Smooth muscle cell (in vitro differentiated cells): Measurements from ENCODE around the gene NMRK2. TPM values are rescaled to one million over a fixed set of nuclear protein-coding genes. Genes with fewer than 3 reads are reported as not detected.
"Not testable (repeated sequence)": the region's sequence is repeated elsewhere in the genome, so short reads cannot be mapped to it uniquely, and the experiment has no call there.

ENCODE experiments used
- DNase-seq: peaks from one replicate; lab custom pipeline; 2025; ENCODE audit not compliant: unreplicated experiment; lab: John Stamatoyannopoulos, UW
- H2AFZ ChIP-seq: fragments of 200-600 bp; sonication (generic); 2 replicates; pipeline ENCODE4 v1.6.0; 2016; ENCODE audit warnings: antibody characterized with exemption, low read depth, mild to moderate bottlenecking
- H3F3A ChIP-seq: fragments of 200-600 bp; sonication (generic); 2 replicates; pipeline ENCODE4 v1.6.0; 2017; ENCODE audit warnings: antibody characterized with exemption, low read depth
- H3K27ac ChIP-seq: fragments of 200-600 bp; sonication (generic); 2 replicates; pipeline ENCODE4 v1.5.1; 2016; ENCODE audit warnings: low read depth, mild to moderate bottlenecking
- H3K27me3 ChIP-seq: fragments of 200-600 bp; sonication (generic); 2 replicates; pipeline ENCODE4 v1.6.1; 2016; ENCODE audit warnings: low read depth, mild to moderate bottlenecking
- H3K36me3 ChIP-seq: fragments of 200-600 bp; sonication (generic); 2 replicates; pipeline ENCODE4 v1.5.1; 2016; ENCODE audit warnings: low read depth
- H3K4me1 ChIP-seq: fragments of 200-600 bp; sonication (generic); 2 replicates; pipeline ENCODE4 v1.5.1; 2016; ENCODE audit warnings: low read depth
- H3K4me2 ChIP-seq: fragments of 200-600 bp; sonication (generic); 2 replicates; pipeline ENCODE4 v1.6.0; 2016; ENCODE audit warnings: mild to moderate bottlenecking
- H3K4me3 ChIP-seq: fragments of 200-600 bp; sonication (generic); 2 replicates; pipeline ENCODE4 v1.5.1; 2016; ENCODE audit warnings: mild to moderate bottlenecking
- H3K79me2 ChIP-seq: fragments of 200-600 bp; sonication (generic); 2 replicates; pipeline ENCODE4 v1.6.0; 2016; ENCODE audit warnings: low read depth, mild to moderate bottlenecking
- H3K9ac ChIP-seq: fragments of 200-600 bp; sonication (generic); 2 replicates; pipeline ENCODE4 v1.6.0; 2016; ENCODE audit warnings: low read depth
- H3K9me3 ChIP-seq: fragments of 200-600 bp; sonication (generic); replicated peaks from 2 replicates; pipeline ENCODE4 v1.5.1; 2016; ENCODE audit warnings: low read depth
- H4K20me1 ChIP-seq: fragments of 200-600 bp; sonication (generic); 2 replicates; pipeline ENCODE4 v1.6.0; 2016; ENCODE audit warnings: low read depth
- WGBS: methylation state at CpG from one replicate; pipeline ENCODE4 v1.1.7; 2016; ENCODE audit warnings: low lambda C conversion rate; 5-methylcytosine and 5-hydroxymethylcytosine counted together
- polyA plus RNA-seq: library from polyadenylated mRNA; unstranded; fragments of >200 nt; fragmentation: Nextera tagmentation; extraction: Ambion mirVana; gene quantifications from 2 replicates; pipeline ENCODE4 v1.2.1, GENCODE V29; 2016
- total RNA-seq: library from RNA; depleted of rRNA; stranded (reverse); fragments of >200 nt; gene quantifications from 2 replicates; pipeline ENCODE4 v1.2.3, GENCODE V29; 2014
- TF ChIP-seq, protein P1 (sequence below): fragments of 200-600 bp; sonication (generic); IDR thresholded peaks from 2 replicates; pipeline ENCODE4 v1.5.1; 2017; ENCODE audit warnings: borderline replicate concordance, mild to moderate bottlenecking, antibody characterized with exemption; ENCODE audit not compliant: insufficient read depth, poor library complexity, severe bottlenecking

The NMRK2 gene
- total and polyA plus RNA-seq, 2 experiments from 2014 or later = not detected

DNA sequence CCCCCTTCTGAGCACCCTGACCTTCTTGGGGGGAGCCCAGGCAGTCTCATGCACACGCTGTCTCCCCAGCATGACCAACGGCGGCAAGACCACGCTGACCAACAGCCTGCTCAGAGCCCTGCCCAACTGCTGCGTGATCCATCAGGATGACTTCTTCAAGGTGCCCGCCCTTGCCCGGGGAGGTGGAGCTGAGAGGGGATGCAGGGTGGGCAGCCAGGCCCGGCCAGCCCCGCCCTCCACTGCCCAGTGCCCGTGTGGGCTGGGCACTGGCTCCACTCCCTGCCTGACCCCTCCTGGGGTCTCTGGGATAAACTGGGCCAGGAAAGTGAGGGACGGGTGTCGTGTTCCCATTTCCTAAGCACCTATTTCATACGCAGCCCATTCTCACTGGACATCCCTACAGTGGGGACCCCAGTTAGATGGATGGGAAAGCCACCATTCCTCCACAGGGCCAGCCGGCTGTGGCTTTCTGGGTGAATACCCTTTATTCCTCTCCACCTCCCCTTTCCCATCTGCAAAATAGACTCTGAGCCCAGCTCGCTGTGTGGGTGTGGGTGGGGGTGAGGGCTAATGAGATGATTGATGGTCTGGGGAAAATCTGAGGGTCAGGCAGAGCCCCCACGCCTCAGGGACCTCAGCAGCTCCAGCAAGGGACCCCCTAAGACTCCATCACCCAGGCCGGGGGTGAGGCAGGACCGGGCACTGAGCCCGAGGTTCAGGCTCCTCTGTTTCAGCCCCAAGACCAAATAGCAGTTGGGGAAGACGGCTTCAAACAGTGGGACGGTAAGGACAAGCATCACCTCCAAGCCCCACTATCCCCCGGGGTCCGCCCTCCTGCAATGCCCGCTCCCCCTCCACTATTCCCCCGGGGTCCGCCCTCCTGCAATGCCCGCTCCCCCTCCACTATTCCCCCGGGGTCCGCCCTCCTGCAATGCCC is 3.9 kb downstream of the NMRK2 start:
- Histone ChIP-seq H3K4me2 (no peak overlapping the region), H2AFZ (no peak overlapping the region), H3K27me3 (peaks cover 35% of the 10 kb centered on the region), H3K9me3 (no peaks in the 10 kb centered on the region), H3K4me1 (peaks cover 7% of the 10 kb centered on the region), H3K4me3 (no peak overlapping the region), H3F3A (no peaks in the 10 kb centered on the region), H4K20me1 (no peaks in the 10 kb centered on the region), H3K36me3 (no peaks in the 10 kb centered on the region), H3K9ac (no peak overlapping the region), H3K79me2 (no peaks in the 10 kb centered on the region), H3K27ac (no peak overlapping the region)
- TF ChIP-seq, protein P1, sequence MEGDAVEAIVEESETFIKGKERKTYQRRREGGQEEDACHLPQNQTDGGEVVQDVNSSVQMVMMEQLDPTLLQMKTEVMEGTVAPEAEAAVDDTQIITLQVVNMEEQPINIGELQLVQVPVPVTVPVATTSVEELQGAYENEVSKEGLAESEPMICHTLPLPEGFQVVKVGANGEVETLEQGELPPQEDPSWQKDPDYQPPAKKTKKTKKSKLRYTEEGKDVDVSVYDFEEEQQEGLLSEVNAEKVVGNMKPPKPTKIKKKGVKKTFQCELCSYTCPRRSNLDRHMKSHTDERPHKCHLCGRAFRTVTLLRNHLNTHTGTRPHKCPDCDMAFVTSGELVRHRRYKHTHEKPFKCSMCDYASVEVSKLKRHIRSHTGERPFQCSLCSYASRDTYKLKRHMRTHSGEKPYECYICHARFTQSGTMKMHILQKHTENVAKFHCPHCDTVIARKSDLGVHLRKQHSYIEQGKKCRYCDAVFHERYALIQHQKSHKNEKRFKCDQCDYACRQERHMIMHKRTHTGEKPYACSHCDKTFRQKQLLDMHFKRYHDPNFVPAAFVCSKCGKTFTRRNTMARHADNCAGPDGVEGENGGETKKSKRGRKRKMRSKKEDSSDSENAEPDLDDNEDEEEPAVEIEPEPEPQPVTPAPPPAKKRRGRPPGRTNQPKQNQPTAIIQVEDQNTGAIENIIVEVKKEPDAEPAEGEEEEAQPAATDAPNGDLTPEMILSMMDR = no peak
- WGBS = 92% methylated on average over 19 of the region's 29 CpGs
- no peak for DNase-seq

GRCh38 chr19:3938300-3938950 is 5.6 kb downstream of the NMRK2 start:
- H4K20me1 ChIP-seq, H3K4me2 ChIP-seq, H3K36me3 ChIP-seq, H3K79me2 ChIP-seq, H3F3A ChIP-seq, H3K4me3 ChIP-seq, H3K9ac ChIP-seq, H3K4me1 ChIP-seq, H3K9me3 ChIP-seq, H3K27ac ChIP-seq, H2AFZ ChIP-seq, DNase-seq: not testable (repeated sequence)
- WGBS = 90% methylated on average over 9 of the region's 22 CpGs
- H3K27me3 ChIP-seq = peaks cover 24% of the 10 kb centered on the region

- H3F3A ChIP-seq = no peaks in the 10 kb centered on the region
- no peaks in the 10 kb centered on the region for H3K9me3 ChIP-seq
- H3K36me3 ChIP-seq = no peaks in the 10 kb centered on the region
- no peaks in the 10 kb centered on the region for H3K27me3 ChIP-seq
- WGBS = 94% methylated on average over 8 of the region's 8 CpGs
- DNase-seq = no peak
- H3K4me3 ChIP-seq = no peak overlapping the region
- no peak overlapping the region for H3K27ac ChIP-seq
- H3K4me2 ChIP-seq = no peak overlapping the region
- H3K79me2 ChIP-seq = no peaks in the 10 kb centered on the region
- H2AFZ ChIP-seq = no peak overlapping the region
- H4K20me1 ChIP-seq = no peaks in the 10 kb centered on the region
- H3K9ac ChIP-seq = no peak overlapping the region
- TF ChIP-seq, protein P1 = no peak
- no peaks in the 10 kb centered on the region for H3K4me1 ChIP-seq
These were observed 10.0 kb downstream of the NMRK2 start for GRCh38 chr19:3942790-3943409.

DNA sequence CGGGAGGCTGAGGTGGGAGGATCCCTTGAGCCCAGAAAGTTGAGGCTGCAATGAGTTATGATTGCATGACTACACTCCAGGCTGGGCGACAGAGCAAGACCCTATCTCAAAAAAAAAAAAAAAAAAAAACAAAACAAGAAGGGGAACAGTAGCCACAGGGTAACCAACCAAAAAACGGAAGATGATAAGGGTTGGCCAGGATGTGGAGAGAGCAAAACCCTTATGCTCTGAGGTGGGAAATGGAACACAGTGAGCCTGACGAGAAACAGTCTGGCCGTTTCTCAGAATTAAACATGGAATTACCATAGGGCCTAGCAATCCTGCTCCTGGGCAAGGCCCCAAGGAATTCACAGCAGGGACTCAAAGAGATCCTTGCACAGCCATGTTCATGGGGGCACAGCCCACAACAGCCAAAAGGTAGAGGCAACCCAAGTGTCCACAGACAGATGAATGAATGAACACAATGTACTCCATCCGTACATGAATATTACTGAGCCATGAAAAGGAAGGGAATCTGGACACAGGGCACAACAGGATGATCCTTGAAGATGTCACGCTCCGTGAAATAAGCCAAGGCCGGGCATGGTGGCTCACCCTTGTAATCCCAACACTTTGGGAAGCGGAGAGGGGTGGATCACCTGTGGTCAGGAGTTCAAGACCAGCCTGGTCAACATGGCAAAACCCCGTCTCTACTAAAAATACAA is 11.3 kb downstream of the NMRK2 start:
- H3K4me2 ChIP-seq = no peak overlapping the region
- WGBS = 98% methylated on average over 11 of the region's 11 CpGs
- H3K4me3 ChIP-seq = no peak overlapping the region
- no peaks in the 10 kb centered on the region for H3K4me1 ChIP-seq
- no peak overlapping the region for H3K9ac ChIP-seq
- no peaks in the 10 kb centered on the region for H3F3A ChIP-seq
- TF ChIP-seq, protein P1 = no peak
- no peaks in the 10 kb centered on the region for H4K20me1 ChIP-seq
- no peak overlapping the region for H3K27ac ChIP-seq
- no peaks in the 10 kb centered on the region for H3K9me3 ChIP-seq
- no peak overlapping the region for H2AFZ ChIP-seq
- no peaks in the 10 kb centered on the region for H3K27me3 ChIP-seq
- no peaks in the 10 kb centered on the region for H3K79me2 ChIP-seq
- DNase-seq = no peak
- H3K36me3 ChIP-seq = no peaks in the 10 kb centered on the region
